HG03097 (cell line): Measurements from ENCODE around the gene SALL1.

ENCODE experiments used
- ATAC-seq: cut with Tn5 transposase; IDR thresholded peaks from one replicate; pipeline ENCODE4 v1.9.1; 2021; ENCODE audit not compliant: unreplicated experiment, low FRiP score

Gene SALL1

GRCh38 chr16:51157698-51158097 is 6.6 kb upstream of the SALL1 start:
- ATAC-seq = no peak

- ATAC-seq = no peak
Observed at GRCh38 chr16:51156807-51157200, 5.7 kb upstream of the SALL1 start.

GRCh38 chr16:51155820-51156806 is 5.0 kb upstream of the SALL1 start:
- ATAC-seq = no peak

GRCh38 chr16:51155199-51155607 is 4.1 kb upstream of the SALL1 start:
- no peak for ATAC-seq

- no peak for ATAC-seq
Observed at GRCh38 chr16:51154271-51155171, 3.5 kb upstream of the SALL1 start.

GRCh38 chr16:51153577-51154031 is 2.5 kb upstream of the SALL1 start:
- no peak for ATAC-seq

GRCh38 chr16:51152691-51153576 is 1.9 kb upstream of the SALL1 start:
- ATAC-seq = no peak

- no peak for ATAC-seq
Observed at GRCh38 chr16:51151961-51152663, 1.0 kb upstream of the SALL1 start.

- no peak for ATAC-seq
Observed at GRCh38 chr16:51151435-51151960, 428 bp upstream of the SALL1 start.

- ATAC-seq = no peak
Observed at GRCh38 chr16:51150165-51150887, 744 bp downstream of the SALL1 start.

GRCh38 chr16:51149721-51150164 is 1.3 kb downstream of the SALL1 start:
- ATAC-seq = no peak

GRCh38 chr16:51149251-51149661 is 1.8 kb downstream of the SALL1 start:
- no peak for ATAC-seq

- no peak for ATAC-seq
Observed at GRCh38 chr16:51148678-51149228, 2.3 kb downstream of the SALL1 start.

- no peak for ATAC-seq
Observed at GRCh38 chr16:51147776-51148677, 3.0 kb downstream of the SALL1 start.

GRCh38 chr16:51146256-51146924 is 4.7 kb downstream of the SALL1 start:
- ATAC-seq = no peak

- no peak for ATAC-seq
Observed at GRCh38 chr16:51144203-51144602, 6.9 kb downstream of the SALL1 start.
